ENCODE measurements around the gene USH1C.

The USH1C gene

GRCh38 chr11:17568944-17569343 lies 24.7 kb upstream of the USH1C start:
- DNase-seq, result no peak

- DNase-seq, result no peak
Measured at GRCh38 chr11:17564687-17565042, 20.4 kb upstream of the USH1C start.

GRCh38 chr11:17563961-17564686 lies 19.9 kb upstream of the USH1C start:
- no peak for DNase-seq

- no peak for DNase-seq
Measured at GRCh38 chr11:17563231-17563646, 19.0 kb upstream of the USH1C start.

- DNase-seq, result no peak
Measured at GRCh38 chr11:17561526-17561925, 17.3 kb upstream of the USH1C start.

- DNase-seq, result no peak
Measured at GRCh38 chr11:17561111-17561415, 16.8 kb upstream of the USH1C start.

- DNase-seq, result no peak
Measured at GRCh38 chr11:17560281-17561110, 16.3 kb upstream of the USH1C start.

- no peak for DNase-seq
Measured at GRCh38 chr11:17559341-17560087, 15.3 kb upstream of the USH1C start.

GRCh38 chr11:17558916-17559315 lies 14.7 kb upstream of the USH1C start:
- DNase-seq, result no peak

GRCh38 chr11:17558025-17558780 lies 14.0 kb upstream of the USH1C start:
- no peak for DNase-seq

GRCh38 chr11:17556999-17557398 lies 12.8 kb upstream of the USH1C start:
- DNase-seq, result no peak

- no peak for DNase-seq
Measured at GRCh38 chr11:17554487-17554886, 10.3 kb upstream of the USH1C start.

- DNase-seq, result no peak
Measured at GRCh38 chr11:17553249-17553546, 9.0 kb upstream of the USH1C start.

GRCh38 chr11:17552392-17553248 lies 8.4 kb upstream of the USH1C start:
- no peak for DNase-seq

GRCh38 chr11:17552041-17552355 lies 7.8 kb upstream of the USH1C start:
- no peak for DNase-seq

- DNase-seq, result no peak
Measured at GRCh38 chr11:17551347-17552040, 7.3 kb upstream of the USH1C start.

GRCh38 chr11:17550450-17551346 lies 6.5 kb upstream of the USH1C start:
- DNase-seq, result no peak

- DNase-seq, result no peak
Measured at GRCh38 chr11:17548444-17548843, 4.2 kb upstream of the USH1C start.

GRCh38 chr11:17547932-17548331 lies 3.7 kb upstream of the USH1C start:
- no peak for DNase-seq

GRCh38 chr11:17547051-17547577 lies 2.9 kb upstream of the USH1C start, which contains the start of gene OTOG:
Gene OTOG (plus strand): TSS chr11:17547259. CDS start chr11:17547373, 114 bp downstream.
- DNase-seq, result no peak
